ENCODE measurements around the gene ATP1A3.

DNA sequence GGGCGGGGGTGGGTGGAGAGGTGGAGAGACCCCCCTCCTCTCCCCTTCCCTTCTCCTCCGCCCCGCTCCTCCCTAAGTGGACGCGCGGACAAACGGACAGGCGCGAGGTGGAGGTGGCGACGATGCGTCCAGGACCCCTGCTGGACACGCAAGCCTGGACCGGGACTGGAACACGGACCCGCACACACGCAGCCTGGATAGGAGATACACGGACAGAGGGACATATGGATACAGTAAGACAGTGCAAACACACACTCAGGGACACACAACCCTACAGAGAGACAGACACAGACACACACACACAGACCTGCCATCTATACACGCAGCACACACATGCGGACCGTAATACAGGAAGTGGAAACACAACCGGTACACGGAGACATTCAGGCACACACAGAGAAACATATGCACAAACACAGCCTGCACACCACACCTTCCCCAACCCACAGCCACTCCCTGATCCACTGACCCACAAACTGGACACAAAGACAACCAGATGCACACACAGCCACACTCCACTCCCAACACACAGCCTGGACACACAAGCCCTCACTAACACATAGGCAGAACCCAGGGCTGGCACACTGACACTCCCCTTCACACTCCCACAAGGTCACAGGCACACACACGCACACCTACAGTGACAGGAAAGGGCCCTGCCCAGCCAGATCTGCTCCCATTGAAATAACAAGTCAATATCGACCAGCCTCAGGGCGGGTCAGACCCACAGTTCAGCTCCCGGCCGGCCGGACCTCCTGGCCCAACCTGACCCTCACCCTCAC lies 65.1 kb downstream of the ATP1A3 start:
- TF ChIP-seq CTCF (conservative IDR thresholded peaks at IDR 0.05; ENCODE audit: low read depth, low read length), result no peak
- TF ChIP-seq EZH2 (IDR thresholded peaks at IDR 0.05; ENCODE audit: borderline replicate concordance, low read depth, low read length, poor library complexity, severe bottlenecking), result no peak
